ENCODE data around the gene TXNDC17.

DNA sequence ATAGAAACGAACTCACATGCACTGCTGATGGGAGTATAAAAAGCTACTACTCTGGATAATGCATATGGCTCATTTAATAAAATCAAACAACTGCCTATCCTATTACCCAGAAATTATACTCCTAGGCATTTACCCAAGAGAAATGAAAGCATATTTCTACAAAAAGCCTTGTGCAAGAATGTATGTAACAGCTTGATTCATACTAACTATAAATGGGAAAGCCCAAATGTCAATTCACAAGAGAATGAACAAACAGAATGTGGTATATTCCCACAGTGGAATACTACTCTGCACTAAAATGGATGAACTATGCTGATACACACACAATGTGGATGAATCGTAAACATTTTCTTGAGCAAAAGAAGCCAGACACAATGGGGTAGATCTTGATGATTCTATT, 38.7 kb upstream of the TXNDC17 start:
- TF ChIP-seq, protein P1, sequence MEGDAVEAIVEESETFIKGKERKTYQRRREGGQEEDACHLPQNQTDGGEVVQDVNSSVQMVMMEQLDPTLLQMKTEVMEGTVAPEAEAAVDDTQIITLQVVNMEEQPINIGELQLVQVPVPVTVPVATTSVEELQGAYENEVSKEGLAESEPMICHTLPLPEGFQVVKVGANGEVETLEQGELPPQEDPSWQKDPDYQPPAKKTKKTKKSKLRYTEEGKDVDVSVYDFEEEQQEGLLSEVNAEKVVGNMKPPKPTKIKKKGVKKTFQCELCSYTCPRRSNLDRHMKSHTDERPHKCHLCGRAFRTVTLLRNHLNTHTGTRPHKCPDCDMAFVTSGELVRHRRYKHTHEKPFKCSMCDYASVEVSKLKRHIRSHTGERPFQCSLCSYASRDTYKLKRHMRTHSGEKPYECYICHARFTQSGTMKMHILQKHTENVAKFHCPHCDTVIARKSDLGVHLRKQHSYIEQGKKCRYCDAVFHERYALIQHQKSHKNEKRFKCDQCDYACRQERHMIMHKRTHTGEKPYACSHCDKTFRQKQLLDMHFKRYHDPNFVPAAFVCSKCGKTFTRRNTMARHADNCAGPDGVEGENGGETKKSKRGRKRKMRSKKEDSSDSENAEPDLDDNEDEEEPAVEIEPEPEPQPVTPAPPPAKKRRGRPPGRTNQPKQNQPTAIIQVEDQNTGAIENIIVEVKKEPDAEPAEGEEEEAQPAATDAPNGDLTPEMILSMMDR (conservative IDR thresholded peaks at IDR 0.05; ENCODE audit: low read depth, low read length): no peak
- TF ChIP-seq RFX5 (IDR thresholded peaks at IDR 0.05; ENCODE audit: low read depth, low read length) (no peak), RCOR1 (IDR thresholded peaks at IDR 0.05; ENCODE audit: insufficient replicate concordance, low read length) (no peak), RAD21 (IDR thresholded peaks at IDR 0.05; ENCODE audit: low read length) (no peak), POLR2A (IDR thresholded peaks at IDR 0.05; ENCODE audit: low read depth, low read length) (no peak), FOS (IDR thresholded peaks at IDR 0.05; ENCODE audit: low read depth, low read length) (no peak), MAZ (IDR thresholded peaks at IDR 0.05; ENCODE audit: borderline replicate concordance, low read depth, low read length) (no peak), MXI1 (IDR thresholded peaks at IDR 0.05; ENCODE audit: borderline replicate concordance, low read depth, low read length) (no peak), BHLHE40 (IDR thresholded peaks at IDR 0.05; ENCODE audit: low read depth, low read length) (no peak), MAFK (IDR thresholded peaks at IDR 0.05; ENCODE audit: low read depth, low read length) (no peak), CEBPB (IDR thresholded peaks at IDR 0.05; ENCODE audit: low read depth, low read length) (no peak)
- TF ChIP-seq, protein P2, sequence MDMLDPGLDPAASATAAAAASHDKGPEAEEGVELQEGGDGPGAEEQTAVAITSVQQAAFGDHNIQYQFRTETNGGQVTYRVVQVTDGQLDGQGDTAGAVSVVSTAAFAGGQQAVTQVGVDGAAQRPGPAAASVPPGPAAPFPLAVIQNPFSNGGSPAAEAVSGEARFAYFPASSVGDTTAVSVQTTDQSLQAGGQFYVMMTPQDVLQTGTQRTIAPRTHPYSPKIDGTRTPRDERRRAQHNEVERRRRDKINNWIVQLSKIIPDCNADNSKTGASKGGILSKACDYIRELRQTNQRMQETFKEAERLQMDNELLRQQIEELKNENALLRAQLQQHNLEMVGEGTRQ (IDR thresholded peaks at IDR 0.05; ENCODE audit: low read depth, low read length): no peak

Measured in IMR-90 (cell line).